Activated CD4-positive, alpha-beta memory T cell treated with anti-CD3 and anti-CD28 coated beads for 36 hours (primary cell): Measurements from ENCODE around the gene FGFRL1. TPM values are rescaled to one million over a fixed set of nuclear protein-coding genes. Genes with fewer than 3 reads are reported as not detected.
"Not testable (repeated sequence)": the region's sequence is repeated elsewhere in the genome, so short reads cannot be mapped to it uniquely, and the experiment has no call there.

ENCODE experiments used
- CTCF ChIA-PET: fragments of 350-600 bp; sonication (Branson Sonifier 250); formaldehyde crosslinking; loops from one replicate; lab custom pipeline; 2021; ENCODE audit warnings: antibody characterized with exemption, inconsistent platforms; lab: Charles Lee
- POLR2A ChIA-PET: fragments of 350-600 bp; sonication (Branson Sonifier 250); formaldehyde crosslinking; loops from one replicate; lab custom pipeline; 2021; ENCODE audit warnings: antibody characterized with exemption; lab: Charles Lee
- DNase-seq: peaks from one replicate; pipeline ENCODE4 v3.0.0-alpha.2; 2020
- H3K27ac Mint-ChIP-seq: one replicate; pipeline ENCODE4 v1.8.0; 2021; ENCODE audit warnings: mixed read lengths
- H3K27me3 Mint-ChIP-seq: one replicate; pipeline ENCODE4 v1.8.0; 2021; ENCODE audit warnings: mixed read lengths
- H3K36me3 Mint-ChIP-seq: one replicate; pipeline ENCODE4 v1.8.0; 2021; ENCODE audit warnings: mixed read lengths
- H3K4me1 Mint-ChIP-seq: one replicate; pipeline ENCODE4 v1.8.0; 2021; ENCODE audit warnings: low read depth, mixed read lengths
- H3K4me3 Mint-ChIP-seq: one replicate; pipeline ENCODE4 v1.8.0; 2021; ENCODE audit warnings: mild to moderate bottlenecking, mixed read lengths
- H3K9me3 Mint-ChIP-seq: one replicate; pipeline ENCODE4 v1.8.0; 2021; ENCODE audit warnings: mixed read lengths
- intact Hi-C: fragments of 100-400 bp; cut with micrococcal nuclease; formaldehyde crosslinking; loops from one replicate; pipeline ENCODE4 v1.15.1; 2023
- total RNA-seq, 2 experiments: library from RNA; stranded (reverse); gene quantifications; one replicate each; pipeline ENCODE4 v1.2.3, GENCODE V29; 2021

FGFRL1 gene
- total RNA-seq, 2 experiments from 2014 or later: 12.2 to 15.1 TPM

- H3K27ac Mint-ChIP-seq, H3K4me1 Mint-ChIP-seq, DNase-seq, H3K36me3 Mint-ChIP-seq, POLR2A ChIA-PET, H3K4me3 Mint-ChIP-seq, H3K9me3 Mint-ChIP-seq, intact Hi-C loops: not testable (repeated sequence)
- CTCF ChIA-PET: interaction anchor here (1.0 kb wide), 1 partner anchor 11 kb away, joined by 3 read pairs; no protein-coding TSS in a partner anchor
- H3K27me3 Mint-ChIP-seq: peaks cover 38% of the 10 kb centered on the region
These were observed 12.1 kb upstream of the FGFRL1 start for GRCh38 chr4:999240-999863.

DNA sequence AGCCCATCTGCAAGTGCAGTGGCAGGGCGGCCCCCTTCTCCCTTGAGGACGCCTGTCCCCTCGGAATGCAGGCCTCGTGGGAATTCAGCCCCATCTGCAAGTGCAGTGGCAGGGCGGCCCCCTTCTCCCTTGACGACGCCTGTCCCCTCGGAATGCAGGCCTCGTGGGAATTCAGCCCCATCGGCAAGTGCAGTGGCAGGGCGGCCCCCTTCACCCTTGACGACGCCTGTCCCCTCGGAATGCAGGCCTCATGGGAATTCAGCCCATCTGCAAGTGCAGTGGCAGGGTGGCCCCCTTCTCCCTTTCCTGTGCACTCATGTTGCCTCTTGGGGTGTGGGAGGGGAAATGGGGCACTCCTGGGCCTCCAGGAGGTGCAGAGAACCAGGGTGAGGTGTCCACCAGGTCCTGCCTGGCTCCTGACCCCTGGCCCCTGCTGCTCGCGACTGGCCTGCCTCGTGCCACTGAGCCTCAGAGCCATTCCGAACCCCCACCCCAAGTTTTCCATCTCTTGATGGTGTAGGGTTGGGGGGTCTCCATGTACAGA lies 11.5 kb upstream of the FGFRL1 start:
- H3K4me3 Mint-ChIP-seq: no peak overlapping the region
- CTCF ChIA-PET: no interaction called here
- H3K27me3 Mint-ChIP-seq: peaks cover 43% of the 10 kb centered on the region
- peaks cover 3% of the 10 kb centered on the region for H3K4me1 Mint-ChIP-seq
- POLR2A ChIA-PET: no interaction called here
- H3K9me3 Mint-ChIP-seq: no peaks in the 10 kb centered on the region
- intact Hi-C loops: no loop called here
- DNase-seq: no peak
- no peaks in the 10 kb centered on the region for H3K36me3 Mint-ChIP-seq
- no peak overlapping the region for H3K27ac Mint-ChIP-seq

- ChIA-PET POLR2A (no interaction called here), CTCF (no interaction called here)
- Mint-ChIP-seq H3K27ac (no peak overlapping the region), H3K36me3 (no peaks in the 10 kb centered on the region), H3K9me3 (no peaks in the 10 kb centered on the region), H3K4me3 (no peak overlapping the region), H3K4me1 (peaks cover 3% of the 10 kb centered on the region), H3K27me3 (peaks cover 44% of the 10 kb centered on the region)
- intact Hi-C loops: no loop called here
- no peak for DNase-seq
These were observed 10.7 kb upstream of the FGFRL1 start for GRCh38 chr4:1000686-1001260.

DNA sequence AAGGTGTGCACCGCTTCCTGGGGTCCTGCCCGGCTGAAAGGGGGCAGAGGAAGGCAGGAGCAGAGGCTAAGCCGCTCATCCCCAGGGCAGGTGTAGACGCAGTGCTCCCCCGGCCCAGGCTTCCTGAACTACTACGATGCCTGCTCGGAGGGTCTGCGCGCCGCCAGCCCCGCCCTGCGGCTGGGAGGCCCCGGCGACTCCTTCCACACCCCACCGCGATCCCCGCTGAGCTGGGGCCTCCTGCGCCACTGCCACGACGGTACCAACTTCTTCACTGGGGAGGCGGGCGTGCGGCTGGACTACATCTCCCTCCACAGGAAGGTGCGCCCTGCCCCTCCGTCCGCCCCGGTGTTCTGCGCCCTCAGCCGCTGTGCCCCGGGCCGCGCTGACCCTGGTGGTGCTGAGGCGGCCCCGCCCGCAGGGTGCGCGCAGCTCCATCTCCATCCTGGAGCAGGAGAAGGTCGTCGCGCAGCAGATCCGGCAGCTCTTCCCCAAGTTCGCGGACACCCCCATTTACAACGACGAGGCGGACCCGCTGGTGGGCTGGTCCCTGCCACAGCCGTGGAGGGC lies 9.8 kb upstream of the FGFRL1 start:
- intact Hi-C loops: no loop called here
- ChIA-PET CTCF (no interaction called here), POLR2A (no interaction called here)
- no peaks in the 10 kb centered on the region for H3K36me3 Mint-ChIP-seq
- peaks cover 3% of the 10 kb centered on the region for H3K4me1 Mint-ChIP-seq
- H3K27me3 Mint-ChIP-seq: peaks cover 48% of the 10 kb centered on the region
- H3K4me3 Mint-ChIP-seq: no peak overlapping the region
- H3K27ac Mint-ChIP-seq: no peak overlapping the region
- no peak for DNase-seq
- no peaks in the 10 kb centered on the region for H3K9me3 Mint-ChIP-seq

DNA sequence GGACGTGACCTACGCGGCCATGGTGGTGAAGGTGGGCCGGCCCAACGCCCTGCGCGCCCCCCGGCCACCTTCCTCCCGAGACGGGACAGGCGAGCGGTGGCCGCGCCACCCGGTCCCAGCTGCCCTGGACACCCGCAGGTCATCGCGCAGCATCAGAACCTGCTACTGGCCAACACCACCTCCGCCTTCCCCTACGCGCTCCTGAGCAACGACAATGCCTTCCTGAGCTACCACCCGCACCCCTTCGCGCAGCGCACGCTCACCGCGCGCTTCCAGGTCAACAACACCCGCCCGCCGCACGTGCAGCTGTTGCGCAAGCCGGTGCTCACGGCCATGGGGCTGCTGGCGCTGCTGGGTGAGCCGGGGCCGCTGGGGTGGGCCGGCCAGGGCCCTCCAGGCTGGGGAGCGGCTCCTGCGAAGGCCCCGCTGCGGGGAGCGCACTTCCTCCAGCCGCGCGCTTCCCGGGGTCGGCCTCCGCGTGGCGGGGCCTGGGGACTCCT lies 9.2 kb upstream of the FGFRL1 start:
- no peaks in the 10 kb centered on the region for H3K9me3 Mint-ChIP-seq
- H3K27me3 Mint-ChIP-seq: peaks cover 54% of the 10 kb centered on the region
- DNase-seq: no peak
- no peak overlapping the region for H3K27ac Mint-ChIP-seq
- ChIA-PET POLR2A (no interaction called here), CTCF (no interaction called here)
- H3K36me3 Mint-ChIP-seq: no peaks in the 10 kb centered on the region
- intact Hi-C loops: no loop called here
- H3K4me1 Mint-ChIP-seq: peaks cover 3% of the 10 kb centered on the region
- no peak overlapping the region for H3K4me3 Mint-ChIP-seq

- POLR2A ChIA-PET: no interaction called here
- no peaks in the 10 kb centered on the region for H3K9me3 Mint-ChIP-seq
- intact Hi-C loops: no loop called here
These were observed 8.7 kb upstream of the FGFRL1 start for GRCh38 chr4:1002631-1003251.

GRCh38 chr4:1003271-1004070 lies 8.0 kb upstream of the FGFRL1 start:
- Mint-ChIP-seq H3K27me3 (peaks cover 57% of the 10 kb centered on the region), H3K36me3 (no peaks in the 10 kb centered on the region), H3K4me3 (no peak overlapping the region), H3K9me3 (no peaks in the 10 kb centered on the region), H3K4me1 (peaks cover 1% of the 10 kb centered on the region), H3K27ac (no peak overlapping the region)
- POLR2A ChIA-PET: no interaction called here
- no peak for DNase-seq
- intact Hi-C loops: no loop called here
- CTCF ChIA-PET: no interaction called here

More at GRCh38 chr4:1002631-1003251, 8.7 kb upstream of the FGFRL1 start:
- CTCF ChIA-PET: no interaction called here
- Mint-ChIP-seq H3K36me3 (no peaks in the 10 kb centered on the region), H3K27me3 (peaks cover 57% of the 10 kb centered on the region), H3K4me1 (peaks cover 3% of the 10 kb centered on the region), H3K27ac (no peak overlapping the region), H3K4me3 (no peak overlapping the region)
- DNase-seq: no peak

DNA sequence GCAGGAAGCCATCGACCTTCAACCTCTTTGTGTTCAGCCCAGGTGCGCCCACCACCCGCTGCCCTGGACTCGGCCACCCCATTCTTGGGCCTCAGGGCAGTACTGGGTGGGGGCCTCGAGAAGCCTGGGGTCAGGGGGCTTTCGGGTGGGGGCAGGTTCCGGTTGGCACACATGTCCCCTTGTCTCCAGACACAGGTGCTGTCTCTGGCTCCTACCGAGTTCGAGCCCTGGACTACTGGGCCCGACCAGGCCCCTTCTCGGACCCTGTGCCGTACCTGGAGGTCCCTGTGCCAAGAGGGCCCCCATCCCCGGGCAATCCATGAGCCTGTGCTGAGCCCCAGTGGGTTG lies 7.4 kb upstream of the FGFRL1 start:
- H3K4me1 Mint-ChIP-seq: peaks cover 4% of the 10 kb centered on the region
- POLR2A ChIA-PET: no interaction called here
- no peak for DNase-seq
- H3K36me3 Mint-ChIP-seq: no peaks in the 10 kb centered on the region
- CTCF ChIA-PET: no interaction called here
- no peak overlapping the region for H3K27ac Mint-ChIP-seq
- intact Hi-C loops: no loop called here
- H3K27me3 Mint-ChIP-seq: peaks cover 60% of the 10 kb centered on the region
- no peak overlapping the region for H3K4me3 Mint-ChIP-seq
- H3K9me3 Mint-ChIP-seq: no peaks in the 10 kb centered on the region

DNA sequence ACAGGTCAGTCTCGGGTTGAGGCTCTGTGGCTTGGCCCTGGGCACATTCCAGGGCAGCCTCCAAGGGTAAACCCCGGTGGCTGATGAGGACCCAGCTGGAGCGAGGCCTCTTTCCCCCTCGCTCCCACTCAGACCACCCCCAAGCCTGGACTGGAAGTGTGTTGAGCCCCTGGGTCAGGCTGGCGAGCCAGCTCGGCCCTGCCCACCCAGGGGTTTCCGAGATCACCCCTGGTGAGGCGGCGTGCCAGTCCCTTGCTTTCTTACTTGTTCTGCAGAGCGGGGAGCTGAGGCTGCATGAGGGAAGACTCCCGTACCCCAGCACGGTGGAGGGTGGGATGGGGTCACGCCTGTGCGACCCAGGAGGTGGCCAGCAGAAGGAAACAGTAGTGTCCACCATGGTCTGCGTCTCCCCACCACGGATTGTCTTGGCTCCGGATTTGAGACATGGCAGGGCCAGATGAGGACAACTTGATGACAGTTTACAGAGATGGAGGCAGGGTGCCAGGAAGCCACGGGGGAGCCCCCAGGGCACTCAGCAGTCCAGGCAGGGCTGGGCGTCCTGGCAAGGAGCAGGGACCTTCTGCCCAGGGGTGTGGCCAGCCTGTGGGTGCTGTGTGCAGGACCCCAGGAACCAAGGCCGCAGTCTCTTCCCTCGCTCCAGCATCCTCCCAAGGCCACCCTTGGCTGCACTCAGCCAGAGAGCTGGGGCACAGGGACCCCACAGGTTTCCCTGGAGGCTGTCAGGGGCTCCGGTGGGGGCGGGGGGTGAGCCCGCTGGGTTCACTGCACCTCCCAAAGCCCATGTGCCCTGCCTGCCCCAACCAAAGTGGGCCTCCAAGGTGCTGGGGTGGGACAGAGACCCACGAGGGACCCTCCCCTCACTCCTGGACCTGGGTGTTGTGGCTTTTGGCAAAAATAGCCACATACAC lies 6.6 kb upstream of the FGFRL1 start:
- ChIA-PET POLR2A (no interaction called here), CTCF (interaction anchor here (0.6 kb wide), 1 partner anchor 106 kb away, joined by 4 read pairs; no protein-coding TSS in a partner anchor)
- intact Hi-C loops: no loop called here
- no peak for DNase-seq
- H3K4me3 Mint-ChIP-seq: no peak overlapping the region
- peaks cover 5% of the 10 kb centered on the region for H3K4me1 Mint-ChIP-seq
- H3K27me3 Mint-ChIP-seq: peaks cover 57% of the 10 kb centered on the region
- no peaks in the 10 kb centered on the region for H3K9me3 Mint-ChIP-seq
- H3K36me3 Mint-ChIP-seq: no peaks in the 10 kb centered on the region
- H3K27ac Mint-ChIP-seq: no peak overlapping the region

DNA sequence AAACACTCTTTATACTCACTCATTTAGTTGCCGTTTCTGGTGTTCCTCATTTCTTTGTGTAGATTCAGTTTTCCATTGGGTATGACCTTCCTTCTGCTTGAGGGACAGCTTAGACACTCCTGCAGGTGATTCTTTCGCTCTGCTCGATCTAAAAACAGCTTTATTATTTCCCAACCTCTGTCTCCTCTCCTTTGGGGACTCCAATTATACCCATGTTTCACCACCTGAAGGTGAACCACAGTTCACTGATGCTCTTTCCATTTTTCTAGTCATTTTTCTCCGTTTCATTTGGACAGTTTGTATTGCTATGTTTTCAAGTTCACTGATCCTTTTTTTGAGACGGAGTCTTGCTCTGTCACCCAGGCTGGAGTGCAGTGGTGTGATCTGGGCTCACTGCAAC lies 4.6 kb upstream of the FGFRL1 start:
- intact Hi-C loops: no loop called here
- ChIA-PET CTCF (interaction anchor here (0.7 kb wide), 1 partner anchor 9 kb away, joined by 3 read pairs; no protein-coding TSS in a partner anchor), POLR2A (no interaction called here)
- H3K4me3 Mint-ChIP-seq: no peak overlapping the region
- H3K9me3 Mint-ChIP-seq: no peaks in the 10 kb centered on the region
- H3K27ac Mint-ChIP-seq: no peak overlapping the region
- DNase-seq: no peak
- H3K4me1 Mint-ChIP-seq: peaks cover 10% of the 10 kb centered on the region
- H3K36me3 Mint-ChIP-seq: no peaks in the 10 kb centered on the region
- H3K27me3 Mint-ChIP-seq: peaks cover 46% of the 10 kb centered on the region
